GM23248 (cell line): ENCODE measurements around the gene KLHDC7B. TPM values are rescaled to one million over a fixed set of nuclear protein-coding genes. Genes with fewer than 3 reads are reported as not detected.
"Not testable (repeated sequence)": the region's sequence is repeated elsewhere in the genome, so short reads cannot be mapped to it uniquely, and the experiment has no call there.

Experiments used
- DNase-seq: peaks from one replicate; pipeline ENCODE4 v3.0.0-alpha.2; 2015
- H2AFZ ChIP-seq: fragments of 200-600 bp; sonication (generic); 2 replicates; pipeline ENCODE4 v1.6.1; 2016; ENCODE audit warnings: antibody characterized with exemption
- H3F3A ChIP-seq: fragments of 200-600 bp; sonication (generic); 2 replicates; pipeline ENCODE4 v1.6.1; 2016; ENCODE audit warnings: mild to moderate bottlenecking, antibody characterized with exemption, mixed run types; ENCODE audit not compliant: insufficient read depth
- H3K27ac ChIP-seq: fragments of 200-600 bp; sonication (generic); 2 replicates; pipeline ENCODE4 v1.5.1; 2016; ENCODE audit warnings: mild to moderate bottlenecking
- H3K27me3 ChIP-seq: fragments of 200-600 bp; sonication (generic); replicated peaks from 2 replicates; pipeline ENCODE4 v1.6.1; 2016; ENCODE audit warnings: mild to moderate bottlenecking; ENCODE audit not compliant: insufficient read depth
- H3K36me3 ChIP-seq: fragments of 200-600 bp; sonication (generic); 2 replicates; pipeline ENCODE4 v1.6.1; 2016; ENCODE audit warnings: low read depth, mild to moderate bottlenecking
- H3K4me1 ChIP-seq: fragments of 200-600 bp; sonication (generic); 2 replicates; pipeline ENCODE4 v1.6.1; 2016; ENCODE audit warnings: mild to moderate bottlenecking; ENCODE audit not compliant: insufficient read depth
- H3K4me2 ChIP-seq: fragments of 200-600 bp; sonication (generic); one replicate; pipeline ENCODE4 v1.6.1; 2016; ENCODE audit warnings: mild to moderate bottlenecking; ENCODE audit not compliant: unreplicated experiment
- H3K4me3 ChIP-seq: fragments of 200-600 bp; sonication (generic); 2 replicates; pipeline ENCODE4 v1.5.1; 2016; ENCODE audit warnings: mild to moderate bottlenecking
- H3K79me2 ChIP-seq: fragments of 200-600 bp; sonication (generic); 2 replicates; pipeline ENCODE4 v1.6.1; 2016; ENCODE audit warnings: mild to moderate bottlenecking; ENCODE audit not compliant: insufficient read depth
- H3K9ac ChIP-seq: fragments of 200-600 bp; sonication (generic); 2 replicates; pipeline ENCODE4 v1.6.1; 2016; ENCODE audit warnings: mild to moderate bottlenecking
- H3K9me2 ChIP-seq: fragments of 200-600 bp; sonication (generic); 2 replicates; pipeline ENCODE4 v1.6.1; 2016; ENCODE audit warnings: mixed run types, mild to moderate bottlenecking, moderate library complexity; ENCODE audit not compliant: insufficient read depth
- H3K9me3 ChIP-seq: fragments of 200-600 bp; sonication (generic); one replicate; pipeline ENCODE4 v1.6.1; 2017; ENCODE audit warnings: low read depth
- H4K20me1 ChIP-seq: fragments of 200-600 bp; sonication (generic); 2 replicates; pipeline ENCODE4 v1.6.0; 2016; ENCODE audit not compliant: insufficient read depth
- EZH2 ChIP-seq: fragments of 200-600 bp; sonication (generic); IDR thresholded peaks from 2 replicates; pipeline ENCODE4 v1.6.1; 2018; ENCODE audit warnings: antibody characterized with exemption, mild to moderate bottlenecking; ENCODE audit not compliant: insufficient read depth, poor library complexity, severe bottlenecking
- EZH2phosphoT487 ChIP-seq: fragments of 200-600 bp; sonication (generic); IDR thresholded peaks from 2 replicates; pipeline ENCODE4 v1.6.1; 2018; ENCODE audit warnings: antibody characterized with exemption, moderate library complexity, mild to moderate bottlenecking, low read depth; ENCODE audit not compliant: insufficient read depth
- WGBS, 2 experiments: methylation state at CpG; one replicate each; pipeline ENCODE4 v1.1.6; 2015 to 2017; ENCODE audit warnings: low lambda C conversion rate in 2 of 2, low coverage in 1 of 2; ENCODE audit errors: missing lambda C conversion rate in 2 of 2; 5-methylcytosine and 5-hydroxymethylcytosine counted together
- in situ Hi-C: fragments of 300-500 bp; cut with MboI; formaldehyde crosslinking; loops from 2 replicates; pipeline ENCODE4 v1.15.0; 2020
- polyA plus RNA-seq: library from polyadenylated mRNA; unstranded; fragments of >200 nt; fragmentation: Nextera tagmentation; extraction: Ambion mirVana; gene quantifications from 2 replicates; pipeline ENCODE4 v1.2.1, GENCODE V29; 2016
- total RNA-seq: library from RNA; depleted of rRNA; stranded (reverse); fragments of >200 nt; shearing (Covaris generic); gene quantifications from 2 replicates; pipeline ENCODE4 v1.2.3, GENCODE V29; 2014

The KLHDC7B gene
- total and polyA plus RNA-seq, 2 experiments from 2014 or later: 0.06 TPM; not detected in 1

DNA sequence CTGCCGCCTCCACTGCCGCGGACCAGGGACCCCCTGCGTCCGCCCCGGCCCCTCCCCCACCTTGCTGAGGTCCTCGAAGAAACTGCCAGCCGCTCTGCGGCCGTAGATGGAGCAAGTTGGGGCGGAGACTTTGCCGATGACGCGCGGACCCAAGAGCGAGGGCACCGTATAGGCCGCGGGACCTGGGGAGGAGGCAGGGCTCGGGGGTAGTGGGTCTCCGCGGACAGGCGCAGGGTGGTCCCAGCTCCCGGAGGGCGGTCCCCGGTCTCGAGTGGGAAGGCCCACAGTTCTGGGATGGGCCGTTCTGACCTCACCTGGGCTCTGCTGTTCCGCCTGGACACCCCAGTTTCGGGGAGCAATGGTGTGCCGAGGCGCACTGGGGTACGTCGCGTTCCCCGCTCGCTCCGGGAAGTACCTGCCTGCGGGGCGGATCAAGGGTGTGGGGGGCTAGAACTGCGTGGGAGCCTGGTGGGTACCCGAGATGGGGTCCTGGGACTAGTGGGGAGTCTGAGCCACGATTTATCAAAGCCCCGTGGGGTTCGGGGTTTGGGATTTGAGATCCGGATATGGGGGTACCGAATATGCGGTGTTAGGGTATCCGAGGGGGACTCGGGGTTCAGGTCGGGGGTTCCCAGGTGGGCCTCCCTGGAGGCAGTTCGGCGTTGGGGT is 14.7 kb upstream of the KLHDC7B start:
- Histone ChIP-seq H3K79me2 (no peaks in the 10 kb centered on the region), H2AFZ (peak overlapping the region; percentile 54), H3K27me3 (no peaks in the 10 kb centered on the region), H3K4me2 (peak overlapping the region; percentile 81), H3K36me3 (no peaks in the 10 kb centered on the region), H3K4me1 (no peaks in the 10 kb centered on the region), H3K27ac (peak overlapping the region; percentile 55), H3K9me3 (no peaks in the 10 kb centered on the region), H3K9ac (peak overlapping the region; percentile 95), H3K9me2 (no peaks in the 10 kb centered on the region), H3F3A (peaks cover 21% of the 10 kb centered on the region), H3K4me3 (peak overlapping the region; percentile 81), H4K20me1 (no peaks in the 10 kb centered on the region)
- TF ChIP-seq EZH2phosphoT487 (no peak), EZH2 (no peak)
- DNase-seq: peak; percentile 94
- WGBS, 2 experiments: 8 to 10% methylated on average over 33 to 46 of the region's 53 CpGs
- in situ Hi-C loops: no loop called here

DNA sequence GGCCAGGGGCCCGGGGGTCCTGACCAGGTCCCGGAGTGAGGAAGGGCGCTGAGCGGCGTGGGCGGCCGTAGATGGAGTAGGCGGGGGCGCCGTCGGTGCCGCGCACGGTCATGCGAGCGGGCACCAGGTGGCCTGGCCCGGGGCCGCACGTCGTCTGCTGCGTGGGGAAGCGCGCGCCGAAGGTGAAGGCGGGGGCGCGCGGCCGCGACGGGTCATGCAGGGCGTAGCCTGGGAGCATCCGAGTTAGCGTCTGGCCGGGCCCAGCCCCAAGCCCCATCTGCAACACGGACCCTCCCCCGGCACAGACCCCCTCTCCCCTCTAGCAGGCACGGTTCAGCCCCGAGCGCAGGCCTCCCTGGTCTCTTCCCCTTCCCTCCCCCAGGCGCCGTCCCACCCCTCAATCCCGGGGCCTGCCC is 14.1 kb upstream of the KLHDC7B start:
- Histone ChIP-seq H3K9me3 (no peaks in the 10 kb centered on the region), H3F3A (peaks cover 21% of the 10 kb centered on the region), H3K4me1 (no peaks in the 10 kb centered on the region), H3K4me3 (peak overlapping the region; percentile 81), H4K20me1 (no peaks in the 10 kb centered on the region), H3K27ac (peak overlapping the region; percentile 55), H3K27me3 (no peaks in the 10 kb centered on the region), H3K9ac (peak overlapping the region; percentile 95), H3K79me2 (no peaks in the 10 kb centered on the region), H3K4me2 (peak overlapping the region; percentile 81), H3K36me3 (no peaks in the 10 kb centered on the region), H3K9me2 (no peaks in the 10 kb centered on the region), H2AFZ (peak overlapping the region; percentile 54)
- WGBS, 2 experiments: 2 to 5% methylated on average over 16 to 24 of the region's 44 CpGs
- peak; percentile 71 for DNase-seq
- in situ Hi-C loops: no loop called here
- TF ChIP-seq EZH2 (no peak), EZH2phosphoT487 (no peak)

- no peak for TF ChIP-seq EZH2phosphoT487
- no peak for TF ChIP-seq EZH2
- H3K36me3 ChIP-seq: no peaks in the 10 kb centered on the region
- no peaks in the 10 kb centered on the region for H4K20me1 ChIP-seq
- in situ Hi-C loops: no loop called here
- peak overlapping the region; percentile 81 for H3K4me2 ChIP-seq
- H3K27ac ChIP-seq: peak overlapping the region; percentile 55
- H3F3A ChIP-seq: peaks cover 21% of the 10 kb centered on the region
- peak overlapping the region; percentile 54 for H2AFZ ChIP-seq
- no peaks in the 10 kb centered on the region for H3K4me1 ChIP-seq
- H3K4me3 ChIP-seq: peak overlapping the region; percentile 81
- no peaks in the 10 kb centered on the region for H3K79me2 ChIP-seq
- no peaks in the 10 kb centered on the region for H3K9me2 ChIP-seq
- no peaks in the 10 kb centered on the region for H3K27me3 ChIP-seq
- H3K9ac ChIP-seq: peak overlapping the region; percentile 95
- WGBS, 2 experiments: 6 to 10% methylated on average over 45 to 56 of the region's 56 CpGs
- DNase-seq: peak; percentile 88
- no peaks in the 10 kb centered on the region for H3K9me3 ChIP-seq
Observed at GRCh38 chr22:50531962-50532674, 13.6 kb upstream of the KLHDC7B start.

GRCh38 chr22:50532824-50533796 is 12.6 kb upstream of the KLHDC7B start:
- H3K27ac ChIP-seq: peak overlapping the region; percentile 55; the same call in 1 of the 2 replicates
- in situ Hi-C loops: no loop called here

DNA sequence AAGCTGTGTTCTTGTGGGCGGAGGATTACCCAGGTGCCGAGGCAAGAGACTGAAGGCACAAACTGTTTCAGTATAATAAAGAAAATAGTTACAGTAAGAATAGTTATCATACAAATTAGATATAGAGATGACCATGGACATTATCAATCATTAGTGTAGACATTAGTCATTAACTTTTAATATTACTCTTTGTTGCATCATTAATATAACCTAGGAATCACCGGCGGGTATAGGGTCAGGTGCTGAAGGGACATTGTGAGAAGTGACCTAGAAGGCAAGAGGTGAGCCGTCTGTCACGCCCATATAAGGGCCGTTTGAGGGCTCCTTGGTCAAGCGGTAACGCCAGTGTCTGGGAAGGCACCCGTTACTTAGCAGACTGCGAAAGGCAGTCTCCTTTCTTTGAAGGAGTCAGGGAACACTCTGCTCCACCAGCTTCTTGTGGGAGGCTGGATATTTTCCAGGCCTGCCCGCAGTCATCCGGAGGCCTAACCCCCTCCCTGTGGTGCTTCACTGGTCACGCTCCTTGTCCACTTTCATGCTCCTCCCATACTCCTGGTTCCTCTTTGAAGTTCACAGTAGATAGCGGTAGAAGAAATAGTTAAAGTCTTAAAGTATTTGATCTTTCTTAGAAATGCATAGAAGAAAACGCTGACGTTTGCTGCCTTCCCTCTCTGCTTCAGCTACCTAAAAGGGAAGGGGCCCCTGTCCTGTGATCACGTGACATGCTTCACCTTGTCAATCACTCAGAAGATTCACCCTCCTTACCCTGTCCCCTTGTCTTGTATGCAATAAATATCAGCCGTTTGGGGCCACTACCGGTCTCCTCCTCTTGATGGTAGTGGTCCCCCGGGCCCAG is 11.6 kb upstream of the KLHDC7B start:
- H3K9ac ChIP-seq, H3K27me3 ChIP-seq, H3K79me2 ChIP-seq, H3K36me3 ChIP-seq, in situ Hi-C loops, H4K20me1 ChIP-seq, H3K9me2 ChIP-seq, H3K4me2 ChIP-seq, H3K4me3 ChIP-seq, H3K27ac ChIP-seq, H3K9me3 ChIP-seq, H2AFZ ChIP-seq: not testable (repeated sequence)
- Histone ChIP-seq H3K4me1 (peaks cover 11% of the 10 kb centered on the region), H3F3A (peaks cover 14% of the 10 kb centered on the region)
- 68 to 69% methylated on average over 21 of the region's 21 CpGs for WGBS, 2 experiments
- peak; percentile 10 for DNase-seq

More at GRCh38 chr22:50532824-50533796, 12.6 kb upstream of the KLHDC7B start:
- Histone ChIP-seq H3K9me2 (no peaks in the 10 kb centered on the region), H3K4me3 (no peak overlapping the region), H3K9me3 (no peaks in the 10 kb centered on the region), H3F3A (peaks cover 18% of the 10 kb centered on the region), H4K20me1 (no peaks in the 10 kb centered on the region), H3K79me2 (no peaks in the 10 kb centered on the region), H3K4me2 (no peak overlapping the region), H3K36me3 (no peaks in the 10 kb centered on the region), H3K4me1 (peaks cover 3% of the 10 kb centered on the region; the same call in 1 of the 2 replicates), H2AFZ (no peak overlapping the region), H3K27me3 (no peaks in the 10 kb centered on the region), H3K9ac (peak overlapping the region; percentile 95)
- DNase-seq: no peak
- TF ChIP-seq EZH2: no peak
- TF ChIP-seq EZH2phosphoT487: no peak
- WGBS, 2 experiments: 81 to 83% methylated on average over 19 of the region's 19 CpGs
